Measurements from ENCODE around the gene PITHD1.
"Not testable (repeated sequence)": the region's sequence is repeated elsewhere in the genome, so short reads cannot be mapped to it uniquely, and the experiment has no call there.

Gene PITHD1

GRCh38 chr1:23825762-23826522 is 47.7 kb downstream of the PITHD1 start:
- DNase-seq, result no peak

- DNase-seq, result not testable (repeated sequence)
These were observed 48.4 kb downstream of the PITHD1 start for GRCh38 chr1:23826590-23826989.

GRCh38 chr1:23827717-23828116 is 49.5 kb downstream of the PITHD1 start:
- DNase-seq, result no peak

- not testable (repeated sequence) for DNase-seq
These were observed 55.9 kb downstream of the PITHD1 start for GRCh38 chr1:23834156-23834555.

- DNase-seq, result peak in 2 of 4 experiments; percentile 40 to 50
These were observed 57.8 kb downstream of the PITHD1 start for GRCh38 chr1:23836037-23836436.

Measured in suppressor macrophage (primary cell).